HepG2 (cell line): ENCODE data around the gene HEATR1. TPM values are rescaled to one million over a fixed set of nuclear protein-coding genes. Genes with fewer than 3 reads are reported as not detected.
A peak's percentile ranks its signal among the peaks of the same experiment; 100 is the strongest.

Source experiments
- BCL6 ChIP-seq: IDR thresholded peaks from 2 replicates; pipeline ENCODE4 v1.6.1; 2016; ENCODE audit warnings: missing genetic modification reagents, missing compliant biosample characterization
- DNMT3B ChIP-seq: conservative IDR thresholded peaks from 2 replicates; pipeline ENCODE4 v1.6.1; 2016; ENCODE audit warnings: missing biosample characterization, control low read depth
- EHMT2 ChIP-seq: fragments of 200-600 bp; sonication (generic); IDR thresholded peaks from 2 replicates; pipeline ENCODE4 v1.7.0; 2017; ENCODE audit warnings: antibody characterized with exemption, low read depth, low read length, borderline replicate concordance
- HNRNPUL1 ChIP-seq: fragments of 200-400 bp; formaldehyde crosslinking; IDR thresholded peaks from 2 replicates; pipeline ENCODE4 v1.6.1; 2017; ENCODE audit warnings: low read depth, mild to moderate bottlenecking, low read length, moderate library complexity
- HOXA7 ChIP-seq: sonication (generic); formaldehyde crosslinking; IDR thresholded peaks from 2 replicates; pipeline ENCODE4 v1.8.1; 2022; ENCODE audit warnings: mild to moderate bottlenecking, missing genetic modification reagents, moderate library complexity
- JUNB ChIP-seq: sonication (generic); formaldehyde crosslinking; IDR thresholded peaks from 2 replicates; pipeline ENCODE4 v1.8.0; 2022; ENCODE audit warnings: missing genetic modification reagents, mild to moderate bottlenecking, borderline replicate concordance
- KMT2A ChIP-seq: sonication (generic); formaldehyde crosslinking; IDR thresholded peaks from 2 replicates; pipeline ENCODE4 v1.4.0; 2020; ENCODE audit warnings: missing genetic modification reagents
- NFIC ChIP-seq: IDR thresholded peaks from 2 replicates; pipeline ENCODE4 v1.6.1; 2012; ENCODE audit warnings: mild to moderate bottlenecking, low read length, inconsistent platforms
- RELA ChIP-seq: sonication (generic); formaldehyde crosslinking; IDR thresholded peaks from 2 replicates; pipeline ENCODE4 v1.4.0; 2020; ENCODE audit warnings: missing genetic modification reagents
- REPIN1 ChIP-seq: sonication (generic); formaldehyde crosslinking; IDR thresholded peaks from 2 replicates; pipeline ENCODE4 v1.8.0; 2022; ENCODE audit warnings: missing genetic modification reagents, low read depth, mild to moderate bottlenecking, borderline replicate concordance
- RFX5 ChIP-seq: IDR thresholded peaks from 2 replicates; pipeline ENCODE4 v1.6.1; 2011; ENCODE audit warnings: low read depth, low read length, improper control_type of control experiment
- SP4 ChIP-seq: sonication (generic); formaldehyde crosslinking; IDR thresholded peaks from 2 replicates; pipeline ENCODE4 v1.8.1; 2023; ENCODE audit warnings: mild to moderate bottlenecking, missing genetic modification reagents
- TCF7 ChIP-seq: sonication (generic); IDR thresholded peaks from 2 replicates; pipeline ENCODE4 v1.6.1; 2016; ENCODE audit warnings: antibody characterized with exemption, low read depth
- TOE1 ChIP-seq: sonication (generic); formaldehyde crosslinking; IDR thresholded peaks from 2 replicates; pipeline ENCODE4 v1.4.0; 2020; ENCODE audit warnings: mild to moderate bottlenecking, missing genetic modification reagents
- ZFP37 ChIP-seq: sonication (generic); formaldehyde crosslinking; IDR thresholded peaks from 2 replicates; pipeline ENCODE4 v1.4.0; 2020; ENCODE audit warnings: missing genetic modification reagents, borderline replicate concordance
- ZNF143 ChIP-seq: sonication (generic); formaldehyde crosslinking; IDR thresholded peaks from 2 replicates; pipeline ENCODE4 v1.4.0; 2020; ENCODE audit warnings: missing genetic modification reagents
- ZNF235 ChIP-seq: sonication (generic); formaldehyde crosslinking; IDR thresholded peaks from 2 replicates; pipeline ENCODE4 v1.8.1; 2023; ENCODE audit warnings: mild to moderate bottlenecking, missing genetic modification reagents, borderline replicate concordance
- ZNF256 ChIP-seq: sonication (generic); formaldehyde crosslinking; conservative IDR thresholded peaks from 2 replicates; pipeline ENCODE4 v1.4.0; 2020; ENCODE audit warnings: missing genetic modification reagents
- ZNF350 ChIP-seq: sonication (generic); formaldehyde crosslinking; IDR thresholded peaks from 2 replicates; pipeline ENCODE4 v1.4.0; 2020; ENCODE audit warnings: mild to moderate bottlenecking, low read depth, missing genetic modification reagents, borderline replicate concordance
- ZNF367 ChIP-seq: sonication (generic); formaldehyde crosslinking; IDR thresholded peaks from 2 replicates; pipeline ENCODE4 v1.4.0; 2020; ENCODE audit warnings: missing genetic modification reagents, borderline replicate concordance
- ZNF430 ChIP-seq: sonication (generic); formaldehyde crosslinking; IDR thresholded peaks from 2 replicates; pipeline ENCODE4 v1.9.0; 2021; ENCODE audit warnings: mild to moderate bottlenecking, missing genetic modification reagents
- ZNF432 ChIP-seq: sonication (generic); formaldehyde crosslinking; IDR thresholded peaks from 2 replicates; pipeline ENCODE4 v1.5.0; 2020; ENCODE audit warnings: missing genetic modification reagents, mild to moderate bottlenecking, borderline replicate concordance
- ZNF614 ChIP-seq: IDR thresholded peaks from 2 replicates; pipeline ENCODE4 v1.6.1; 2018; ENCODE audit warnings: missing biosample characterization, missing genetic modification reagents, inconsistent platforms, borderline replicate concordance
- ZNF883 ChIP-seq: sonication (generic); formaldehyde crosslinking; IDR thresholded peaks from 2 replicates; pipeline ENCODE4 v1.5.1; 2020; ENCODE audit warnings: mild to moderate bottlenecking, missing genetic modification reagents; ENCODE audit errors: not compliant biosample characterization
- ZSCAN30 ChIP-seq: sonication (generic); formaldehyde crosslinking; IDR thresholded peaks from 2 replicates; pipeline ENCODE4 v1.5.0; 2020; ENCODE audit warnings: mild to moderate bottlenecking, missing genetic modification reagents
- polyA plus RNA-seq, 8 experiments: library from polyadenylated mRNA; depleted of rRNA in 3 of 8; stranded (reverse) in 7 of 8; unstranded in 1 of 8; fragments of >200 nt; fragmentation: Illumina TruSeq in 4 of 8; extraction: Trizol in 4 of 8; gene quantifications; 2 replicates each; pipeline versions ENCODE4 v1.2.1 to v1.2.3, GENCODE V29; 2011 to 2016; ENCODE audit warnings: low read depth in 4 of 8, missing spikeins in 1 of 8, mixed read lengths in 1 of 8; ENCODE audit not compliant: insufficient read depth in 1 of 8
- total RNA-seq, 5 experiments: library from RNA; depleted of rRNA; stranded (reverse); fragments of >200 nt; fragmentation: Illumina TruSeq; extraction: Trizol; gene quantifications; 2 replicates each; pipeline ENCODE4 v1.2.3, GENCODE V29; 2016; ENCODE audit warnings: low read depth in 1 of 5
- TF ChIP-seq, protein P1 (sequence below): sonication (generic); formaldehyde crosslinking; IDR thresholded peaks from 2 replicates; pipeline ENCODE4 v1.5.0; 2020; ENCODE audit warnings: mild to moderate bottlenecking, low read depth, missing genetic modification reagents, borderline replicate concordance
- TF ChIP-seq, protein P2 (sequence below): sonication (generic); formaldehyde crosslinking; IDR thresholded peaks from 2 replicates; pipeline ENCODE4 v1.4.0; 2020; ENCODE audit warnings: missing genetic modification reagents; ENCODE audit errors: not compliant biosample characterization
- TF ChIP-seq, protein P3 (sequence below): sonication (generic); formaldehyde crosslinking; IDR thresholded peaks from 2 replicates; pipeline ENCODE4 v1.5.1; 2020; ENCODE audit warnings: mild to moderate bottlenecking, missing genetic modification reagents, moderate library complexity
- TF ChIP-seq, protein P4 (sequence below): sonication (generic); formaldehyde crosslinking; IDR thresholded peaks from 2 replicates; pipeline ENCODE4 v1.5.0; 2020; ENCODE audit warnings: missing genetic modification reagents, mild to moderate bottlenecking, borderline replicate concordance

HEATR1 gene
- total and polyA plus RNA-seq, 2 of the 13 experiments (the other 11 are each of a cell fraction or from before 2014, with no cell fraction given), result 10.2 to 45.8 TPM

DNA sequence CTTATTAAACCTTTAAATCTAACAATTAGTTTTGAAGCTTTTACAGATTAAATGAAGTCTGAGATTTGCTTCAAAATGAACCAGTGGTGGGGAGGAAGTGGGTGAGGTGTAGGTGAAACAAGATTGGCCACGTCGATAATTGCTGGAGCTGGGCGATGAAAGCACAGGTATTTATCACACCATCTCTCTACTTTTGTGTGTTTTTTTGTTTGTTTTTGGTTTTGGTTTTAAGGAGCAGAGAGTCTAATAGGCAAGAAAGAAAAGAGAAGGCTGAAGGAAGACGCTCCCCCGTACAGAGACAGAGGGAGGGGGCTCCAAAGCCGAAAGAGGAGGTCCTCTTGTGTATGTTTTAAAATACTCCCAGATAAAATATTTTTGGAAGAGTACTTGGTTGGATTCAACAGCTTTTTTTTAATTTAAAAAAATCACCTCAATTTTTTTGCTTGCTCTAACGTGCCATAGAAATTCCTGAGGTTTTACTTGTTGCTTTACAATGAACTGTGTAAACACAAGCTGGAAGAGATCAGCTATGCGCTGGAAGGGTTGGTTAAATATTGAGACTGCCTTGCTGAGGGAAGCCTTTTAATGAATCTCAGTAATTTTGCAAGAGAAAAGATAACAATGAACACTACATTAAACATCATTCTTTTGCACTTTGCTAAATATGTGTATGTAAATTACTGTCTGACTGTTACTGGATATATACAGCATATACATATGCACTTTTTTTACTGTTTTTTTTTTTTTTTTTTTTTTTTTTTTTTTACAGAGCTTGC is 87.2 kb downstream of the HEATR1 start (continued):
- TF ChIP-seq, protein P1, sequence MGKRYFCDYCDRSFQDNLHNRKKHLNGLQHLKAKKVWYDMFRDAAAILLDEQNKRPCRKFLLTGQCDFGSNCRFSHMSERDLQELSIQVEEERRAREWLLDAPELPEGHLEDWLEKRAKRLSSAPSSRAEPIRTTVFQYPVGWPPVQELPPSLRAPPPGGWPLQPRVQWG, result no peak
- TF ChIP-seq ZNF256 (CRISPR knock-in tag) (no peak), HOXA7 (CRISPR knock-in tag) (no peak), TOE1 (CRISPR knock-in tag) (no peak), DNMT3B (CRISPR knock-in tag) (no peak), ZFP37 (CRISPR knock-in tag) (no peak), ZNF143 (CRISPR knock-in tag) (no peak), NFIC (peak; percentile 59; the same call in 1 of the 2 replicates), EHMT2 (no peak), ZNF432 (CRISPR knock-in tag) (no peak), ZNF614 (CRISPR knock-in tag) (no peak), JUNB (CRISPR knock-in tag) (no peak), RELA (CRISPR knock-in tag) (no peak), REPIN1 (CRISPR knock-in tag) (no peak), SP4 (no peak), ZSCAN30 (CRISPR knock-in tag) (no peak), KMT2A (CRISPR knock-in tag) (no peak), ZNF235 (no peak), ZNF883 (CRISPR knock-in tag) (no peak), ZNF350 (CRISPR knock-in tag) (no peak), TCF7 (0 out of 2 replicates have a peak, but pooled peaks have one; percentile 15), ZNF367 (no peak), BCL6 (CRISPR knock-in tag) (peak; percentile 41; the same call in 1 of the 2 replicates), ZNF430 (CRISPR knock-in tag) (no peak), HNRNPUL1 (no peak), RFX5 (no peak)
- TF ChIP-seq, protein P2, sequence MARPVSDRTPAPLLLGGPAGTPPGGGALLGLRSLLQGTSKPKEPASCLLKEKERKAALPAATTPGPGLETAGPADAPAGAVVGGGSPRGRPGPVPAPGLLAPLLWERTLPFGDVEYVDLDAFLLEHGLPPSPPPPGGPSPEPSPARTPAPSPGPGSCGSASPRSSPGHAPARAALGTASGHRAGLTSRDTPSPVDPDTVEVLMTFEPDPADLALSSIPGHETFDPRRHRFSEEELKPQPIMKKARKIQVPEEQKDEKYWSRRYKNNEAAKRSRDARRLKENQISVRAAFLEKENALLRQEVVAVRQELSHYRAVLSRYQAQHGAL (CRISPR knock-in tag), result no peak
- TF ChIP-seq, protein P3, sequence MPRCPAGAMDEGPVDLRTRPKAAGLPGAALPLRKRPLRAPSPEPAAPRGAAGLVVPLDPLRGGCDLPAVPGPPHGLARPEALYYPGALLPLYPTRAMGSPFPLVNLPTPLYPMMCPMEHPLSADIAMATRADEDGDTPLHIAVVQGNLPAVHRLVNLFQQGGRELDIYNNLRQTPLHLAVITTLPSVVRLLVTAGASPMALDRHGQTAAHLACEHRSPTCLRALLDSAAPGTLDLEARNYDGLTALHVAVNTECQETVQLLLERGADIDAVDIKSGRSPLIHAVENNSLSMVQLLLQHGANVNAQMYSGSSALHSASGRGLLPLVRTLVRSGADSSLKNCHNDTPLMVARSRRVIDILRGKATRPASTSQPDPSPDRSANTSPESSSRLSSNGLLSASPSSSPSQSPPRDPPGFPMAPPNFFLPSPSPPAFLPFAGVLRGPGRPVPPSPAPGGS (CRISPR knock-in tag), result no peak
- TF ChIP-seq, protein P4, sequence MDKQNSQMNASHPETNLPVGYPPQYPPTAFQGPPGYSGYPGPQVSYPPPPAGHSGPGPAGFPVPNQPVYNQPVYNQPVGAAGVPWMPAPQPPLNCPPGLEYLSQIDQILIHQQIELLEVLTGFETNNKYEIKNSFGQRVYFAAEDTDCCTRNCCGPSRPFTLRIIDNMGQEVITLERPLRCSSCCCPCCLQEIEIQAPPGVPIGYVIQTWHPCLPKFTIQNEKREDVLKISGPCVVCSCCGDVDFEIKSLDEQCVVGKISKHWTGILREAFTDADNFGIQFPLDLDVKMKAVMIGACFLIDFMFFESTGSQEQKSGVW (CRISPR knock-in tag), result no peak
